Natural killer cell (primary cell): ENCODE results near the gene EEA1. TPM values are rescaled to one million over a fixed set of nuclear protein-coding genes. Genes with fewer than 3 reads are reported as not detected.
"Not testable (repeated sequence)": the region's sequence is repeated elsewhere in the genome, so short reads cannot be mapped to it uniquely, and the experiment has no call there.

Experiments
- ATAC-seq, 3 donors: fragments of 150-1000 bp in 2 of 3; fragments of 200-7000 bp in 1 of 3; cut with Tn5 transposase; 1 replicate in 1 of 3; 2 replicates in 2 of 3; pipeline ENCODE4 v1.10.0; 2021; ENCODE audit warnings: mild to moderate bottlenecking in 2 of 3, moderate library complexity in 2 of 3
- DNase-seq, 2 donors: peaks; one replicate each; pipeline versions ENCODE4 v3.0.0 to v3.0.0-alpha.2; 2013 to 2021; ENCODE audit warnings: mixed read lengths in 1 of 2
- H3K27ac ChIP-seq: one replicate; pipeline ENCODE4 v1.5.1; 2013; ENCODE audit warnings: mild to moderate bottlenecking, low read length
- H3K27me3 ChIP-seq: one replicate; pipeline ENCODE4 v1.6.1; 2013; ENCODE audit warnings: low read length; ENCODE audit not compliant: control insufficient read depth, insufficient read depth
- H3K36me3 ChIP-seq: one replicate; pipeline ENCODE4 v1.6.1; 2013; ENCODE audit warnings: low read length; ENCODE audit not compliant: control insufficient read depth, insufficient read depth
- H3K4me1 ChIP-seq: one replicate; pipeline ENCODE4 v1.6.1; 2013; ENCODE audit warnings: low read length; ENCODE audit not compliant: control insufficient read depth, insufficient read depth
- H3K4me3 ChIP-seq: one replicate; pipeline ENCODE4 v1.5.1; 2013; ENCODE audit warnings: low read length
- H3K9me3 ChIP-seq: one replicate; pipeline ENCODE4 v1.6.1; 2013; ENCODE audit warnings: low read length; ENCODE audit not compliant: control insufficient read depth, insufficient read depth
- H3K27ac Mint-ChIP-seq, 2 donors: one replicate each; pipeline ENCODE4 v1.8.0; 2022; ENCODE audit warnings: mild to moderate bottlenecking in 2 of 2, mixed read lengths in 2 of 2, moderate library complexity in 1 of 2
- H3K27me3 Mint-ChIP-seq, 2 donors: one replicate each; pipeline ENCODE4 v1.8.0; 2022; ENCODE audit warnings: low read depth in 2 of 2, mixed read lengths in 2 of 2
- H3K36me3 Mint-ChIP-seq: one replicate; pipeline ENCODE4 v1.8.0; 2022; ENCODE audit warnings: mixed read lengths
- H3K4me1 Mint-ChIP-seq, 2 donors: one replicate each; pipeline ENCODE4 v1.8.0; 2022; ENCODE audit warnings: mixed read lengths in 2 of 2
- H3K4me3 Mint-ChIP-seq: one replicate; pipeline ENCODE4 v1.8.0; 2022; ENCODE audit warnings: mild to moderate bottlenecking, moderate library complexity, mixed read lengths
- H3K9me3 Mint-ChIP-seq, 2 donors: one replicate each; pipeline ENCODE4 v1.8.0; 2022; ENCODE audit warnings: mixed read lengths in 2 of 2
- WGBS: methylation state at CpG from one replicate; pipeline ENCODE4 v1.1.7; 2013; ENCODE audit warnings: missing lambda C conversion rate; ENCODE audit not compliant: insufficient coverage; 5-methylcytosine and 5-hydroxymethylcytosine counted together
- intact Hi-C: fragments of 100-400 bp; cut with micrococcal nuclease; formaldehyde crosslinking; loops from one replicate; pipeline ENCODE4 v1.14.2; 2022
- total RNA-seq, 4 donors: library from RNA; stranded (reverse); fragments of 120-200 nt in 1 of 4; gene quantifications; one replicate each; pipeline versions ENCODE4 v1.2.3 to v1.2.4, GENCODE V29; 2013 to 2022
- TF ChIP-seq, protein P1 (sequence below): fragments of 200-600 bp; IDR thresholded peaks from one replicate; pipeline ENCODE4 v1.8.0; 2022; ENCODE audit warnings: antibody characterized with exemption

EEA1 gene
- total RNA-seq, 3 donors from 2014 or later (not counting 1 experiment from before 2014, with no cell fraction given), result 15.0 to 20.0 (median 15.0) TPM

DNA sequence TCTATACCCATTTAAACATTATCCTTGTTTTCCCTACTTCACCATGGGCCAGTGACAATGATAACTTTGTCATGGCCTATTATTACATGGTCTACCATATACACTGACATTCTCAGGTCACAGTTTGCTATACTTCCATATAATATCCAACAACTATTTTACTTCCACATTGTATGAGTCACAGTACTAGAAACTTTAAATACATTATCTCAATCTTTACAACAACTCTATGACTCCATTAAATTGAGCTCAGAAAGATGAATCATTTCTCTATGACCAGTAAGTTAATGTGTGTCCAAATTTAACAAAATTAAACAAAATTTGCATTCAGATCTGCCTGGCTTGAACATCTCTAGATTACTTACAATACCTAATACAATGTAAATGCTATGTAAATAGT lies 132.4 kb downstream of the EEA1 start:
- peaks cover 0 to 4% of the 10 kb centered on the region in 2 donors for H3K9me3 Mint-ChIP-seq
- Histone ChIP-seq H3K27ac (no peak overlapping the region), H3K36me3 (peaks cover 19% of the 10 kb centered on the region), H3K4me1 (no peaks in the 10 kb centered on the region), H3K27me3 (no peaks in the 10 kb centered on the region), H3K4me3 (no peak overlapping the region), H3K9me3 (no peaks in the 10 kb centered on the region)
- ATAC-seq (no peak), DNase-seq (no peak)
- no peaks in the 10 kb centered on the region for H3K27me3 Mint-ChIP-seq
- peaks cover 14% of the 10 kb centered on the region for H3K36me3 Mint-ChIP-seq
- TF ChIP-seq, protein P1, sequence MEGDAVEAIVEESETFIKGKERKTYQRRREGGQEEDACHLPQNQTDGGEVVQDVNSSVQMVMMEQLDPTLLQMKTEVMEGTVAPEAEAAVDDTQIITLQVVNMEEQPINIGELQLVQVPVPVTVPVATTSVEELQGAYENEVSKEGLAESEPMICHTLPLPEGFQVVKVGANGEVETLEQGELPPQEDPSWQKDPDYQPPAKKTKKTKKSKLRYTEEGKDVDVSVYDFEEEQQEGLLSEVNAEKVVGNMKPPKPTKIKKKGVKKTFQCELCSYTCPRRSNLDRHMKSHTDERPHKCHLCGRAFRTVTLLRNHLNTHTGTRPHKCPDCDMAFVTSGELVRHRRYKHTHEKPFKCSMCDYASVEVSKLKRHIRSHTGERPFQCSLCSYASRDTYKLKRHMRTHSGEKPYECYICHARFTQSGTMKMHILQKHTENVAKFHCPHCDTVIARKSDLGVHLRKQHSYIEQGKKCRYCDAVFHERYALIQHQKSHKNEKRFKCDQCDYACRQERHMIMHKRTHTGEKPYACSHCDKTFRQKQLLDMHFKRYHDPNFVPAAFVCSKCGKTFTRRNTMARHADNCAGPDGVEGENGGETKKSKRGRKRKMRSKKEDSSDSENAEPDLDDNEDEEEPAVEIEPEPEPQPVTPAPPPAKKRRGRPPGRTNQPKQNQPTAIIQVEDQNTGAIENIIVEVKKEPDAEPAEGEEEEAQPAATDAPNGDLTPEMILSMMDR, result no peak
- peaks cover 0 to 20% of the 10 kb centered on the region in 2 donors for H3K4me1 Mint-ChIP-seq
- no peak overlapping the region for H3K4me3 Mint-ChIP-seq
- H3K27ac Mint-ChIP-seq, result no peak overlapping the region
- intact Hi-C loops, result no loop called here

GRCh38 chr12:92794814-92795213 lies 134.3 kb downstream of the EEA1 start:
- TF ChIP-seq, protein P1, result no peak
- peaks cover 2 to 8% of the 10 kb centered on the region in 2 donors for H3K9me3 Mint-ChIP-seq
- ATAC-seq (no peak), DNase-seq (no peak)
- Histone ChIP-seq H3K4me1 (no peaks in the 10 kb centered on the region), H3K27ac (no peak overlapping the region), H3K27me3 (no peaks in the 10 kb centered on the region), H3K9me3 (no peaks in the 10 kb centered on the region), H3K36me3 (peaks cover 10% of the 10 kb centered on the region), H3K4me3 (no peak overlapping the region)
- H3K27ac Mint-ChIP-seq, result no peak overlapping the region
- intact Hi-C loops, result no loop called here
- no peaks in the 10 kb centered on the region for H3K27me3 Mint-ChIP-seq
- peaks cover 14% of the 10 kb centered on the region for H3K36me3 Mint-ChIP-seq
- peaks cover 5 to 23% of the 10 kb centered on the region in 2 donors for H3K4me1 Mint-ChIP-seq
- no peak overlapping the region for H3K4me3 Mint-ChIP-seq

GRCh38 chr12:92794356-92794755 lies 134.7 kb downstream of the EEA1 start:
- H3K27me3 Mint-ChIP-seq, H3K27ac ChIP-seq, intact Hi-C loops, DNase-seq, H3K4me1 ChIP-seq, H3K4me3 ChIP-seq, H3K27ac Mint-ChIP-seq, H3K9me3 Mint-ChIP-seq, ATAC-seq, H3K27me3 ChIP-seq, H3K4me3 Mint-ChIP-seq, H3K9me3 ChIP-seq: not testable (repeated sequence)
- WGBS, result 100% methylated on average over 2 of the region's 5 CpGs
- H3K36me3 ChIP-seq, result peaks cover 10% of the 10 kb centered on the region
- peaks cover 14% of the 10 kb centered on the region for H3K36me3 Mint-ChIP-seq
- H3K4me1 Mint-ChIP-seq, result peaks cover 5 to 28% of the 10 kb centered on the region in 2 donors

DNA sequence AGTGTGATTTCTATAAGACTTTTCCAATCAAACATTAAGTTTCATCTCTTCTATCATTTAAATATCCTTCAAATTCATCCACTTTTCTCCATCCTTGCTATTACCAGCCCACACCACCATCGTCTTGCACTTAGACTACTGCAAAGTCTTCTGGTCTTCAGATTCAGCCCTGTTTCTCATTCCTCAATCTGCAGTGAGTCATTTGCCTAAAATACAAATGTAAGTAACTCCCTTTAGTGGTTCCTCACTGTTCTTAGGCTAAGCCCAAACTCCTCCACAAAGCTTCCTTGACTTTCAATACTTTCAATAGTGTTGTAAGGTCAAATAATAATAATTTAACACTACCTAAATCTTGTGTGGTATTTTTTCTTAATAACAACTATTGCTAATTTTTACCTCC lies 143.1 kb downstream of the EEA1 start:
- Histone ChIP-seq H3K9me3 (no peaks in the 10 kb centered on the region), H3K4me1 (no peaks in the 10 kb centered on the region), H3K27me3 (no peaks in the 10 kb centered on the region), H3K36me3 (peaks cover 2% of the 10 kb centered on the region), H3K27ac (no peak overlapping the region), H3K4me3 (no peak overlapping the region)
- peak overlapping the region in 1 of 2 donors; percentile 2 for H3K27ac Mint-ChIP-seq
- H3K36me3 Mint-ChIP-seq, result no peaks in the 10 kb centered on the region
- H3K9me3 Mint-ChIP-seq, result peaks cover 0 to 2% of the 10 kb centered on the region in 2 donors
- WGBS, result 97% methylated on average over 1 of the region's 1 CpG
- ATAC-seq (no peak), DNase-seq (no peak)
- no peaks in the 10 kb centered on the region for H3K27me3 Mint-ChIP-seq
- no peak overlapping the region for H3K4me3 Mint-ChIP-seq
- intact Hi-C loops, result loop anchor here (10.0 kb wide), 1 partner anchor 199 kb away; no protein-coding TSS in a partner anchor
- H3K4me1 Mint-ChIP-seq, result peaks cover 5 to 8% of the 10 kb centered on the region in 2 donors
- TF ChIP-seq, protein P1, result no peak
